HG02970 (cell line): ENCODE results near the gene FABP6.

Experiments
- ATAC-seq: cut with Tn5 transposase; IDR thresholded peaks from one replicate; pipeline ENCODE4 v1.9.1; 2021; ENCODE audit warnings: mild to moderate bottlenecking, moderate library complexity, moderate number of reproducible peaks; ENCODE audit not compliant: unreplicated experiment, low FRiP score

FABP6 gene

GRCh38 chr5:160286947-160287346, 57.6 kb downstream of the FABP6 start:
- ATAC-seq, result no peak

- no peak for ATAC-seq
Measured at GRCh38 chr5:160287378-160288051, 58.2 kb downstream of the FABP6 start.
